ENCODE measurements around the gene GREB1L. TPM values are rescaled to one million over a fixed set of nuclear protein-coding genes. Genes with fewer than 3 reads are reported as not detected.

GREB1L gene
- total and polyA plus RNA-seq, 11 donors: 4.0 to 21.5 (median 9.0) TPM

DNA sequence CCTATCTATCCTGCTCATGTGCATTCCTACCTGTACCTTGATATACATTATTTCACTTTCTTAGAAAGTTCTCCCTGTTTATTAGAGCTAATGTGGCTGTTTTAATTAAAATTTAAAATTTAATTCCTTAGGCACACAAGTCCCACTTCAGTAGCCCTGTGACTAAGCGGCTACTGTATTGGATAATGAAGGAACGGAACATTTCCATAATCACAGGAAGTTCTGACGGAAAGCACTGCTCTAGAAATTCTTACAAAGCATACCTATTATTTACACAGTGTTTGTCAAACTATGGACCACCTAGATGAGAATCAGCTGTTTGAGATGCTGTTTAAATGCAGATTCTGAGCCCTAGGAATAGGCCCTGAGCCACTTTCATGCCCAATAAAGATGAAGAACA lies 13.2 kb downstream of the GREB1L start:
- H3K4me3 ChIP-seq: no peak overlapping the region
- H3K27me3 ChIP-seq: no peaks in the 10 kb centered on the region
- no peak for DNase-seq
- H3K27ac ChIP-seq: no peak overlapping the region
- H3K9me3 ChIP-seq: no peaks in the 10 kb centered on the region
- peaks cover 0 to 7% (median 0%) of the 10 kb centered on the region in 12 donors for H3K4me1 ChIP-seq
- intact Hi-C loops (cut with DNase I): no loop called here
- no peak for TF ChIP-seq POLR2A (IDR thresholded peaks at IDR 0.05)
- TF ChIP-seq, protein P1, sequence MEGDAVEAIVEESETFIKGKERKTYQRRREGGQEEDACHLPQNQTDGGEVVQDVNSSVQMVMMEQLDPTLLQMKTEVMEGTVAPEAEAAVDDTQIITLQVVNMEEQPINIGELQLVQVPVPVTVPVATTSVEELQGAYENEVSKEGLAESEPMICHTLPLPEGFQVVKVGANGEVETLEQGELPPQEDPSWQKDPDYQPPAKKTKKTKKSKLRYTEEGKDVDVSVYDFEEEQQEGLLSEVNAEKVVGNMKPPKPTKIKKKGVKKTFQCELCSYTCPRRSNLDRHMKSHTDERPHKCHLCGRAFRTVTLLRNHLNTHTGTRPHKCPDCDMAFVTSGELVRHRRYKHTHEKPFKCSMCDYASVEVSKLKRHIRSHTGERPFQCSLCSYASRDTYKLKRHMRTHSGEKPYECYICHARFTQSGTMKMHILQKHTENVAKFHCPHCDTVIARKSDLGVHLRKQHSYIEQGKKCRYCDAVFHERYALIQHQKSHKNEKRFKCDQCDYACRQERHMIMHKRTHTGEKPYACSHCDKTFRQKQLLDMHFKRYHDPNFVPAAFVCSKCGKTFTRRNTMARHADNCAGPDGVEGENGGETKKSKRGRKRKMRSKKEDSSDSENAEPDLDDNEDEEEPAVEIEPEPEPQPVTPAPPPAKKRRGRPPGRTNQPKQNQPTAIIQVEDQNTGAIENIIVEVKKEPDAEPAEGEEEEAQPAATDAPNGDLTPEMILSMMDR (IDR thresholded peaks at IDR 0.05): no peak
- WGBS, 4 donors: 57 to 76% (median 67%) methylated on average over 3 of the region's 3 CpGs
- no peak for ATAC-seq
- H3K36me3 ChIP-seq: no peaks in the 10 kb centered on the region

DNA sequence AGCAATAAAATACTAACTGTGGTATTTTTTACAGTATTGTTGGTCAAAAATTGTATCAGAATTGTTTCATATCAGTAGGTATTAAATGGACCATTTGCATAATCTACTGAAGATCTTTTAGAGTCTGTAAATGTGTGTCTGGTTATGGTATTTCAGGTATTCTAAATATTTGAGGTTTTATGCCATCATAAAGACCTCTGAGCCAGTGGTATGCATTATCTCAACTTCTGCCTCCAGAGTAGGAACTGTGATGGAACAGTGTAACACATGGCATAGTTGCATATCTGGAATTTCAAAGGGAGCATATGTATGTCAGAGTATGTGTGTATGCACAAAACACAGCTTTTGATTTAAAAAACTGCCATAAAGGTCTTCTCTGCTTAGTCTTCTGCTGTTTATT lies 15.4 kb downstream of the GREB1L start:
- H3K36me3 ChIP-seq: no peaks in the 10 kb centered on the region
- DNase-seq (no peak), ATAC-seq (no peak)
- H3K27ac ChIP-seq: no peak overlapping the region
- peaks cover 0 to 3% (median 0%) of the 10 kb centered on the region in 12 donors for H3K4me1 ChIP-seq
- intact Hi-C loops (cut with DNase I): no loop called here
- no peaks in the 10 kb centered on the region for H3K27me3 ChIP-seq
- no peak overlapping the region for H3K4me3 ChIP-seq
- TF ChIP-seq, protein P1 (IDR thresholded peaks at IDR 0.05): no peak
- H3K9me3 ChIP-seq: no peaks in the 10 kb centered on the region

DNA sequence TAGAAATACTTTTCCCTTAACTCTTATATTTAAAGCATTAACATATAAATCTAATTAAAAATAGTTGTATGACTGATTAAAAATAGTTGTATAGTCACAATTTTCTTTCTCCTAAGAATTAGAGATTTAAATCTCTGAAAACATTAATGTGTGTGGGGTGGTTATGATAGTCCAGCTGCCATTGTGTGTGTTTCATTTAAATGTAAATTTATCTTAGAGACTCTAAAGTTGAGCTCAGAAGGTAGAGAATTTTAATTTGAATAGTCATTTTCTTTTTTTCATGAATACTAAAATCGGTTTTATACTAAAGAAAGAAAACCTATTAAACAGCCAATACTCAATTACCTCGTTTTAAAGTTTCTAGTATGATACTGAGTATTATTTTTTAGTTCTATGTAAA lies 18.6 kb downstream of the GREB1L start:
- no peak for DNase-seq
- TF ChIP-seq POLR2A (IDR thresholded peaks at IDR 0.05): no peak
- TF ChIP-seq, protein P1 (IDR thresholded peaks at IDR 0.05): no peak
- intact Hi-C loops (cut with DNase I): loop anchor here in 1 of 10 donors (5.0 kb wide), 1 partner anchor 72 kb away; no protein-coding TSS in a partner anchor
- Histone ChIP-seq H3K36me3 (no peaks in the 10 kb centered on the region), H3K27ac (no peak overlapping the region), H3K4me1 (peaks cover 0 to 18% (median 0%) of the 10 kb centered on the region in 12 donors), H3K27me3 (no peaks in the 10 kb centered on the region), H3K9me3 (no peaks in the 10 kb centered on the region), H3K4me3 (no peak overlapping the region)
- 54 to 69% (median 64%) methylated on average over 2 of the region's 2 CpGs for WGBS, 4 donors
- no peak for ATAC-seq

DNA sequence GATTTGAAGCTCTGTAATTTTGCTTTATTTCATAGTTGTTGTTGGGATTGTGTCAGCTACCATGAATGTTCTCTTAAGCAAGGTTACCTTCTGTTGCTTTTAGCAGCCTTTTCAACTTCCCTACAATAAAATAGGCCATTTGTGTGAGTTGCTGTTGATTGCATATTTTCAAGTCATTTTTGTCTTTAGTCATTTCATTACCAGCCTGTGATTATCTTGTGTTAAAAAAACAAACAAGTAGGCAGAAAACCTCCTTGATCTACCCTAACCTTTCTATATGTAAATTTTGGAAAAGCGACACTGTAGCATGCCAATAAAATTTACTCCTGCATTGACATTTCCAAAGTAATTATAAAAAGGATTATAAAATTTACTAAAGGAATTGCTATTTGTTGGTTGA lies 19.3 kb downstream of the GREB1L start:
- no peaks in the 10 kb centered on the region for H3K36me3 ChIP-seq
- H3K9me3 ChIP-seq: no peaks in the 10 kb centered on the region
- TF ChIP-seq POLR2A (IDR thresholded peaks at IDR 0.05): no peak
- TF ChIP-seq, protein P1 (IDR thresholded peaks at IDR 0.05): no peak
- ATAC-seq (no peak), DNase-seq (no peak)
- H3K27me3 ChIP-seq: no peaks in the 10 kb centered on the region
- WGBS, 4 donors: 95 to 98% (median 97%) methylated on average over 1 of the region's 1 CpG
- intact Hi-C loops (cut with DNase I): loop anchor here in 1 of 10 donors (5.0 kb wide), 1 partner anchor 71 kb away; no protein-coding TSS in a partner anchor
- H3K4me3 ChIP-seq: no peak overlapping the region
- H3K27ac ChIP-seq: no peak overlapping the region
- H3K4me1 ChIP-seq: peaks cover 0 to 18% (median 0%) of the 10 kb centered on the region in 12 donors
